CMK (cell line): ENCODE data around the gene OVOL2.
"Not testable (repeated sequence)": the region's sequence is repeated elsewhere in the genome, so short reads cannot be mapped to it uniquely, and the experiment has no call there.

Experiments
- DNase-seq: peaks from one replicate; pipeline ENCODE4 v3.0.0-alpha.2; 2010; ENCODE audit warnings: low read depth

Gene OVOL2

GRCh38 chr20:18057101-18057993 lies at the start of gene OVOL2:
Gene OVOL2, minus strand, starts transcription at chr20:18057916. Its CDS starts 282 bp downstream, at chr20:18057634.
- no peak for DNase-seq

GRCh38 chr20:18103497-18103896 lies 45.8 kb upstream of the OVOL2 start:
- no peak for DNase-seq

GRCh38 chr20:18101125-18101810 lies 43.6 kb upstream of the OVOL2 start:
- no peak for DNase-seq

GRCh38 chr20:18100569-18100968 lies 42.9 kb upstream of the OVOL2 start:
- DNase-seq: not testable (repeated sequence)

- no peak for DNase-seq
Observed at GRCh38 chr20:18094191-18094590, 36.5 kb upstream of the OVOL2 start.

- no peak for DNase-seq
Observed at GRCh38 chr20:18093388-18093787, 35.7 kb upstream of the OVOL2 start.

- no peak for DNase-seq
Observed at GRCh38 chr20:18092890-18093289, 35.2 kb upstream of the OVOL2 start.

GRCh38 chr20:18091623-18092022 lies 33.9 kb upstream of the OVOL2 start:
- no peak for DNase-seq

GRCh38 chr20:18090477-18090876 lies 32.8 kb upstream of the OVOL2 start:
- no peak for DNase-seq

- DNase-seq: no peak
Observed at GRCh38 chr20:18090044-18090443, 32.3 kb upstream of the OVOL2 start.

- DNase-seq: not testable (repeated sequence)
Observed at GRCh38 chr20:18088841-18089240, 31.1 kb upstream of the OVOL2 start.

- DNase-seq: not testable (repeated sequence)
Observed at GRCh38 chr20:18088298-18088697, 30.6 kb upstream of the OVOL2 start.

GRCh38 chr20:18087054-18087453 lies 29.3 kb upstream of the OVOL2 start:
- no peak for DNase-seq

- not testable (repeated sequence) for DNase-seq
Observed at GRCh38 chr20:18080836-18081235, 23.1 kb upstream of the OVOL2 start.

- no peak for DNase-seq
Observed at GRCh38 chr20:18079756-18080353, 22.1 kb upstream of the OVOL2 start.

- no peak for DNase-seq
Observed at GRCh38 chr20:18077157-18077556, 19.4 kb upstream of the OVOL2 start.

- DNase-seq: no peak
Observed at GRCh38 chr20:18072532-18072931, 14.8 kb upstream of the OVOL2 start.

GRCh38 chr20:18066421-18067333 lies 9.0 kb upstream of the OVOL2 start:
- no peak for DNase-seq

- no peak for DNase-seq
Observed at GRCh38 chr20:18063676-18064075, 6.0 kb upstream of the OVOL2 start.

- DNase-seq: no peak
Observed at GRCh38 chr20:18059603-18060002, 1.9 kb upstream of the OVOL2 start.

GRCh38 chr20:18058661-18059467 lies 1.1 kb upstream of the OVOL2 start:
- DNase-seq: no peak
